Prostate gland (tissue), 2 donors: Measurements from ENCODE around the gene ASB15.

ENCODE experiments used
- CTCF ChIP-seq, 4 experiments: fragments of 200-600 bp in 2 of 4; fragments of 450-650 bp in 2 of 4; sonication (generic) in 2 of 4; IDR thresholded peaks; 1 replicate in 3 of 4; 2 replicates in 1 of 4; pipeline ENCODE4 v1.5.1; 2016 to 2019; ENCODE audit warnings: antibody characterized with exemption in 4 of 4, mild to moderate bottlenecking in 2 of 4, moderate library complexity in 2 of 4
- POLR2A ChIP-seq: fragments of 450-650 bp; IDR thresholded peaks from one replicate; pipeline ENCODE4 v1.6.1; 2016; ENCODE audit warnings: antibody characterized with exemption, mild to moderate bottlenecking
- POLR2AphosphoS5 ChIP-seq: sonication (generic); formaldehyde crosslinking; IDR thresholded peaks from one replicate; pipeline ENCODE4 v1.6.1; 2017; ENCODE audit warnings: antibody characterized with exemption

- TF ChIP-seq POLR2A (no peak), POLR2AphosphoS5 (no peak), CTCF (IDR thresholded peaks at IDR 0.05) (no peak)
These were observed 73.5 kb downstream of the ASB15 start for GRCh38 chr7:123675181-123675473.
